GM21737 (cell line): ENCODE results near the gene GSK3B.
"Not testable (repeated sequence)": the region's sequence is repeated elsewhere in the genome, so short reads cannot be mapped to it uniquely, and the experiment has no call there.

ENCODE experiments used
- ATAC-seq: cut with Tn5 transposase; IDR thresholded peaks from one replicate; pipeline ENCODE4 v1.9.1; 2021; ENCODE audit warnings: mild to moderate bottlenecking, moderate library complexity; ENCODE audit not compliant: unreplicated experiment

GSK3B gene

DNA sequence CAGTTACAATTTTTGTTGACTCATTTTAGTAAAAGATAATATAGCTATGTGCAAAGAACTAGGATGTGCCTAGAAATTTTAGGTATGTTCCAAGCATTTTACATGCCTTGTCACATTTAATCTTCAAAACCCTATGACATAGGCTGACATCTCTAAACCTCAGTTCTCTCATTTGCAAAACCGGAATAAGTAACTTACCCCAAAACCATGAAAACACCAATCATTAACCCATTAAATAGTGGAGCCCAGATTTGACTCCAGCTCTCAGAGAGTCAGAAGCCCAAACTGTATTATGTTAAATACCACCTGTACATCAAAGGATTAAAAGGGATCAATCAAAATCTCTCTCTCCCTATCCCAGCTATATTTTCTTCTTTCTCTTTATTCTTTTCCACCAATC, 36.6 kb downstream of the GSK3B start:
- ATAC-seq, result peak; percentile 54

- no peak for ATAC-seq
Observed at GRCh38 chr3:120057029-120057428, 37.2 kb downstream of the GSK3B start.

GRCh38 chr3:120053647-120054046, 40.6 kb downstream of the GSK3B start:
- ATAC-seq, result not testable (repeated sequence)

DNA sequence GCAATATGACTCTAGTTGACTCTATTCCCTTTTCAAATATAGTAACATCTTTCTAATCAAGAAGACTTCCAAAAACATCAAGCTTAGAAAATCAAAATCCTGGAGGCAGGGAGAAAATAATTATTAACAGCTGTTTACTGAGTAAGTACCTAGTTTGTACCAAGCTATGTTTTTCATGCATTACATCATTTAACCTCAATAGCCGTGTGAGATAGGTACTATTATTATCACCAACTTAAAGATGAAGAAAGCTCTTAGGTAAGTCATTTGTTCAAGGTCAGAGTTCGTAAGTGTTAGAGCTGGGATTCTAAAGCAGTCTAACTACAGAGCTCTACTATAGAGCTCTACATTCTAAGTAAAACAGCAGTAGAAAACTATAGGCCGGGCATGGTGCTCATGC, 41.6 kb downstream of the GSK3B start:
- ATAC-seq, result no peak

GRCh38 chr3:120052225-120052624, 42.0 kb downstream of the GSK3B start:
- ATAC-seq, result peak; percentile 81

DNA sequence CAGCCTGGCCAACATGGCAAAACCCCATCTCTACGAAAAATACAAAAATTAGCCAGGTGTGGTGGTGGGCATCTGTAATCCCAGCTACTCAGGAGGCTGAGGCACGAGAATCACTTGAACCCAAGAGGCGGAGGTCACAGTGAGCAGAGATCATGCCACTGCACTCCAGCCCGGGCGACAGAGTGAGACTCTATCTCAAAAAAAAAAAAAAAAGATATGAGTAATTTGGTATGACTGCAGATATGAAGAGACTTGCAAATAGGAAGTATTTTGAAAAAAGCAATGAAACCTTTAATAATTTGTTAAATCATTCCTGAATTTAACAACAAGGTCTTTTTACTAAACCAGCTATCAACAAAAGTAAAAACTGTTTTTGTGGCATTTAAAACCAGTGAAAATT, 42.7 kb downstream of the GSK3B start:
- ATAC-seq, result not testable (repeated sequence)

GRCh38 chr3:120049881-120050539, 44.2 kb downstream of the GSK3B start:
- ATAC-seq, result no peak

DNA sequence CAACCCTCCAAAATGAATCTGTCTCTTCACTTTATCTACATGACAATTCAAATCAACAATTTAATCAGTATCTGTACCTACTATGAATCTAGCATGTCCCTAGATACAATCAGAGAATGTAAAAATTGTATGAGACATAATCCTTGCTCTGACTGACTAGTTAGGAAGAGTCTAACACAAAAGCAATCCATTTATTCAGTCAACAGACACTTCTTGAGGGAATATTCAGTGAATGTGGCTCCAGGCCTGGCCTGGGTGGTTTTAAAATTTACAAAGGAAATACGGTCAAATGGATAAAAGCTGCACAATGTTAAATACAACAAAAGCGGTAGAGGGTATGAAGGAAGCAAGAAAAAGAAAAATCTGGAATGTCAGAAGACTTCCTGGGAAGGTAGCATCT, 45.2 kb downstream of the GSK3B start:
- no peak for ATAC-seq

GRCh38 chr3:120048355-120049041, 45.7 kb downstream of the GSK3B start:
- no peak for ATAC-seq

- ATAC-seq, result no peak
Observed at GRCh38 chr3:120047686-120048085, 46.6 kb downstream of the GSK3B start.

- no peak for ATAC-seq
Observed at GRCh38 chr3:120040813-120041377, 53.4 kb downstream of the GSK3B start.

GRCh38 chr3:120039642-120040610, 54.3 kb downstream of the GSK3B start:
- ATAC-seq, result no peak

DNA sequence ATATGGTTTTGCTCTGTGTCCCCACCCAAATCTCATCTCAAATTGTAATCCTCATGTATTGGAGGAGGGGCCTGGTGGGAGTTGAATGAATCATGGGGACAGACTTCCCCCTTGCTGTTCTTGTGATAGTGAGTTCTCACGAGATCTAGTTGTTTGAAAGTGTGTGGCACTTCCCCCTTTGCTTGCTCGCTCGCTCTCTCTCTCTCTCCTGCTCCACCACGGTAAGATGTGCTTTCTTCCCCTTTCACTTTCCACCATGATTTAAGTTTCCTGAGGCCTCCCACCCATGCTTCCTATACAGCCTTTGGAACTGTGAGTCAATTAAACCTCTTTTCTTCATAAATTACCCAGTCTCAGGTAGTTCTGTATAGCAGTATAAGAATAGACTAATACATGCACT, 60.7 kb downstream of the GSK3B start:
- ATAC-seq, result no peak

GRCh38 chr3:120031561-120031960, 62.7 kb downstream of the GSK3B start:
- ATAC-seq, result no peak

DNA sequence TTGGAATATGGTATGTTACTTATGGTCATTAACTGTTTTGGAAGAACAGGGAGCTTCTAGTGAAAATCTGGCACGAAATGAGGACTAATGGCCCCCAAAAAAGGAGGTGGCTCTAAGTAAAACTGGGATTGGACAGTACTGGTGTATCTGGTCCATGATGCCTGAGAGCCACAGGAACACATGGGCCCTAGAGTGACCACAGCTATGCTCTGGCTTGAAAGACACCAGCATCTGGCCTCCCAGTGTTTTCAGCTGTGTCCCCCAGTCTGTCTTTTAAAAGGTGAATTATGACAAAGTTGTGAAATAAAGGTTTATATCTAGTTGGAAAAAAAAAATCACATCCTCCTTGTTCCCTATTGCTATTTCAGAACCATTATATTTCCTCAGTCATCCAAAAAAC, 64.5 kb downstream of the GSK3B start:
- no peak for ATAC-seq

DNA sequence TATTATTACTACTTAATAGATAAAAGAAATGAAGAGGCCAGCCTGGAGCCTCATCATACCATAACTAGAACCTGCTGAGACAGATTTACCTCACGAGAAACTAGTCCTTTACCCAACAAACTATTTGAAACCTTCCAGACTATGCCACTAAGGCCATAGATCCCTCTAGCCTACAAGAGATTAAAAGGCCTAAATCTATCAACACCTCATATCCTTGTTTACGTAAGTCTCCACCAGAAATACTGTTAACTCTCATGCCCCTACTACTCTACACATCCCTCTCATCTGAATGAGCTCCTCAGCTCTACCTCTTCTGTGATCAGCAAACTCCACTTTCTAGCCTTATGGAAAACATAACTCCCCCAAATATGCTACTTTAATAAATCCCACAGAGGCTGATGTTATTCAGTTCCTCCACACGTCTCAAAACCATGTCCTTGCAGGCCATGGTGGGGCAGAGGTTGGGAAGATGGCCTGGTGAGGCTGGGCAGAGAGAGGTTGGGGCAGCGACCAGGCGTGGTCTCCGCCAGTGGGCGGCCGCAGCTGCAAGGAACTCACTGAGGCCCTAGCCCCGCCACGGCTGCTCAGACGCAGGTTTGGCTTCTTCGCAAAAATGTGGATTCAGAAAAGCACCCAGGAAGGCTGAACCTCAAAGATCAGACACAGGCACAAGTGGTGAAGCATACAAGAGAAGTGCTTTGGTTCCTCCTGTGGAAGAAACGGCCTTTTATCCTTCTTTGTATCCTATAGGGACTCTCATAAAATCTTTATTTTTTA, 65.8 kb downstream of the GSK3B start:
- ATAC-seq, result no peak

DNA sequence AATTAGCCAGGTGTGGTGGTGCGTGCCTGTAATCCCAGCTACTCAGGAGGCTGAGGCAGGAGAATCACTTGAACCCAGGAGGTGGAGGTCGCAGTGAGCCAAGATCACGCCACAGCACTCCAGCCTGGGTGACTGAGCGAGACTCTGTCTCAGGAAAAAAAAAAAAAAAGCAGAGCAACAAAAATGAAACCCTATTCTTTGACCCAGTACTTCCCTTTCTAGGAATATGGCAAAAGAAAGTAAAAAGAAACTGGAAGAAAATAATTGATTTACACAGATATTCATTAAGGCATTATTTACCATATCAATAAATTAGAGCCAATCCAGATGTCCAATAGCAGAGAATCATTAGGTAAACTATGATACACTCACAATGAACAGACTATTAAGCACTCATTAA, 67.0 kb downstream of the GSK3B start:
- ATAC-seq, result no peak

- ATAC-seq, result no peak
Observed at GRCh38 chr3:120025520-120025919, 68.7 kb downstream of the GSK3B start.

DNA sequence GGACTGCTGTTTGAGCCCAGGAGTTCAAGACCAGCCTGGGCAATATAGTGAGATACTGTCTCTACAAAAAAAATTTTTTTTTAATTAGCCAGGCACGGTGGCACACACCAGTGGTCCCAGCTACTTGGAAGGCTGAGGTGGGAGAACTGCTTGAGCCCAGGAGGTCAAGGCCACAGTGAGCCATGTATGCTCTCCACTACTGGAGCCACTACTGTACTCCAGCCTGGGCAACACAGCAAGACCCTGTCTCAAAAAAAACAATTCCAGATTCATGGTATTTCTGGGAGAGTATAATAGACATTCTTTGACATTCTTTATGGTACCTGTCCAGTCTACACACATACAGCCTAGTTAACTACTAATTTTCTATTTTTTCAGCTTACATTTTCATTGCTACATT, 70.1 kb downstream of the GSK3B start:
- ATAC-seq, result no peak

DNA sequence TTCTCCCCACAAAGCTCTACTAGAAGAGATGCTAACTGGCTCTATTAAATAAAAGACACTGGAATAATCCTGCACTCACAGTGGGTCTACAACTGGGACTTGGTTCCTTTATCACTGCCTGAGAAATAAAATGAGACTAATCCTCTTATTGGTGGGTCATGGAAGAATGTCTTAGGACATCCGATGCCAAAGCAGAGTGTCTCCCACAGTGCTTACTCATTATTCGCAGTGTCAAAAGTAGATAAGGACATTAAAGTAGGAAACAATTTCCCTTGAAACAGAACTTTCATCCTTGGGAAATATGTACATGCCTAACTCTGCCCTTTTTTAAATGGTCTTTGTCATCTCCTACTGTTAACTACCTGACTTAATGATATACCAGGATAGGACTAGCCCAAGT, 71.5 kb downstream of the GSK3B start:
- ATAC-seq, result no peak

DNA sequence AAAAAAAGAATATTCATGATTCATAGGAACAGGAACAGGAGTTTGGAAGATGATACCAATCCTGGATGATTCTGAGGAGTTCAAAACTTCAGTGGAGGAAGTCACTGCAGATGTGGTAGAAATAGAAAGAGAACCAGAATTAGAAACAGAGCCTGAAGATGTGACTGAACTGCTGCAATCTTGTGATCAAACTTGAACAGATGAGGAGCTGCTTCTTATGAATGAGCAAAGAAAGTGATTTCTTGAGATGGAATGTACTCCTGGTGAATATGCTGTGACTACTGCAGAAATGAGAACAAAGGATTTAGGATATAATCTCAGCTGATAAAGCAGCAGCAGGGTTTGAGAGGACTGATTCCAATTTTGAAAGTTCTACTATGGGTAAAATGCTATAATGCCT, 72.7 kb downstream of the GSK3B start:
- ATAC-seq, result no peak
